ENCODE results near the gene DDIT4.
A peak's percentile ranks its signal among the peaks of the same experiment; 100 is the strongest.

DDIT4 gene

DNA sequence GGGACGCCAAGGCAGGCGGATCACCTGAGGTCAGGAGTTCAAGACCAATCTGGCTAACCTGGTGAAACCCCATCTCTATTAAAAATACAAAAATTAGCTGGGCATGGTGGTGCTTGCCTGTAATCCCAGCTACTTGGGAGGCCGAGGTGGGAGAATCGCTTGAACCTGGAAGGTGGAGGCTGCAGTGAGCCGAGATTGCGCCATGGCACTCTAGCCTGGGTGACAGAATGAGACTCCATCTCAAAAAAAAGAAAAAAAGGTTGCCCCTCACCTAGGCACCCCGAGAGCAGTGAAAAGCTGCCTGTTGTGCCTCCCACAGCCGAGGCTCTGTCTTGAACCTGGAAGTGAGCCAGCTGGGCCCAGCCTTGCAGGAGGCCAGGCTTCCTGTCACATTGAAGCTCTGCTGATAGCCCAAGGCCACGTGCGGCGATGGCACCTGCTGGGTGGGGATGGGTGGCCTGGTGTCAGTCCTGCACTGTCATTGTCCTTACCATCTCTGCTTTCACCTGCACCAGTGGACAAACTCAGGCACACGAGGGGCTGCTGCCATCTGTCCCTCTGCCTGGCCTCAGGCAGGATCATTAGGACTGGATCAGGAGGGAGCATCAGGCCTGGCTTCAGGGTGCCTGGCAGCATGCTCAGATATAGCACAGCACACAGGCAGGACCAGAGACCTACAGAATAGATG, 43.2 kb downstream of the DDIT4 start:
- no peak for DNase-seq (ENCODE audit: low read depth)

DNA sequence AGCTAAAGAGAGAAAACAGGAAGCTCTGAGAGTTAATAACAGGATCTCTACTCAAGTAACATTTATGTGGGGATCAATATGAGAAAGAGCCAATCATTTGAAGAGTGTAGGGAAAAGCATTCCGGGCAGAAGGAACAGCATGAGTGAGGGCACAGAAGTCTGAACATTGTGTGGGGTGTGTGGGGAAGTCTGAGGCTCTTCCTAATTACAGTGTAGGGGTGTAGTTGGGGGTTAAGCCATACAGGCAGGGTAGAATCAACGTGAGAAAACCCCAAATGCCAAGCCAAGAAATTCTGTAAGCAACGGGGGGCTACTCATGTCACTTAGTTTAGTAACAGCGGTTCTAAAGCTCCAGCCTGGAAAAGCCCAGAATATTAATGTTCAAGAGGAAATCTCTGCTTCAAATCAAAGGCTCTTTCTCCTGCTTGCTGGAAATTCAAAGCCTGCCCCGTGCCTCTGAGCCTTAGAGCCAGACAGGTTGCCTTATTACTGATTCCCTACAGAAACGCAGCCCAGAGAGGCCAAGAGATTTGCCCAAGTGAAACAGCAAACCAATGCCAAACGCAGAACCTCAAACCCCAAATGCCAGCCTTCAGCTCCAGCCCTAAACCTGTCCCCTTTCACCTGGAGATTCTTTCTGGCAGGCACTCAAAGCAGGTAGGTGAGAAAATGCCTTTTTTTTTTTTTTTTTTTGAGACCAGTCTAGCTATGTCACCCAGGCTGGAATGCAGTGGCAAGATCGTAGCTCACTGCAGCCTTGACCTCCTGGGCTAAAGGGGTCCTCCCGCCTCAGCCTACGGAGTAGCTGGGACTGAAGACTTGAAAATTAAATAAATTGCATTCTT, 44.9 kb downstream of the DDIT4 start:
- no peak for DNase-seq (ENCODE audit: low read depth)

DNA sequence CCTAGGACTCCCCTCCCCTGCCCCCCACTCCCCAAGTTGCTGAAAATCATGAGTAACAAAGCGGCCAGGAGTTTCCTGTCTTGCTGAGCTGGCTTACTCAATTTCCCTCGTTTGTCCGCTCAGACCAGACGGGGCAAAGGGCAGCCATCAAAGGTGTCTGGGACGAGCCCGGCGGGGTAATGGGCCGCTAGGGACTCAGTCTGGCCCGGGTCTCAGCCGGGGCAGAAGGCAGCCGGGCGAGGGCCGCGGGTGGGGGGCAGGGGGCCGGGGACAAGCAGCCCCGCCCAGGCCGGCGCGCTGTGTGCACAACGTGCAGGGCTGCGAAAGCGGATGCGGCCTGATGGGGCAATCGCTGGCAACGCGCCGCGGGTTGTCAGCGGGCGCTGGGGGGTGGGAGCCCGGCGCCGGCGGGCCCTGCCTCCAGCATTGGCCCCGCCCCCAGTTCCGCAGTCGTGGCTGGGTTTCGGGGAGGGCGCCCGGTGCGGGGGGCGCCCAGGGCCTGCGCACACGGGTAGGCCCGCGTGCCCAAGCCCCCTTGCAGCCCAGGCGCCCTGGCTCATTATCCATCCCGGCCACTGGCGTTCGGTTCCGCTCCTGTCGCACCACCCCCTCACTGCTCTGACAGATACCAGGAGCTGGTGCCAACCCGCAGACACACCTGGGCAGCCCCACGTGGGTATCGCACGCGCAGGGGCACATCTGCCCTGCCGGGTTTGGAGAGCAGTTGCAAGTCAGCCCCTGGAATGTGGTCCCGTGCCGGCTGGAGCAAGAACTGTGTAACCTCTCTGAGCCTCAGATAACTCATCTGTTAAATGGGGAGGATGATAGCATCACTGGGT, 45.9 kb downstream of the DDIT4 start:
- peak; percentile 88 for DNase-seq (ENCODE audit: low read depth)

DNA sequence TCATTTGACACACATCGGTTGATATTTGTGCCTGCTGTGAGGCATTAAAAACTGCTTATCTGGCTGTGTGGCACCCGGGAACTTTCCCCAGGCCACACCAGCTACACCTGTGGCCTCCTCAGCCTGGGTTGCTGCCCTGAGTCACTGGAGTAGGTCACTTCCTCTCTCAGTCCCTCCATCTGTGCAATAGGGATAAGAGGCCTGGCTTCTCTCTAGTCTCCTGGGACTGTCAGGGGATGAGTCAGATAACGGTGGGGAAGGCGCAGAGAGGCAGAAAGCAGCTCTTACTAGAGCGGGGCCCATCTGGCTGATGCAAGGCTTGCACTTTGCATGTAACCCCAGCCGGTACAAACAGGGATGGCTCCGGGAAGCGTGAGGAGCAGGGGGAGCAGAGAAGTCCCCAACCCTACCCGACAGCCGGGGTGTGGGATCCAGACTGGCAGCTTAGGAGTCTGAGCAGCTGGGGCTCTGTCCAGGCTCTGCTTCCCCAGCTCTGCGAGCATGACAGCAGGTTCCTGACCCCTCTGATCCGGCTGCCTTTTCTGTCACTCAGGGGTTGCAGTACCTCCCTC, 47.0 kb downstream of the DDIT4 start:
- peak; percentile 100 for DNase-seq (ENCODE audit: low read depth)

DNA sequence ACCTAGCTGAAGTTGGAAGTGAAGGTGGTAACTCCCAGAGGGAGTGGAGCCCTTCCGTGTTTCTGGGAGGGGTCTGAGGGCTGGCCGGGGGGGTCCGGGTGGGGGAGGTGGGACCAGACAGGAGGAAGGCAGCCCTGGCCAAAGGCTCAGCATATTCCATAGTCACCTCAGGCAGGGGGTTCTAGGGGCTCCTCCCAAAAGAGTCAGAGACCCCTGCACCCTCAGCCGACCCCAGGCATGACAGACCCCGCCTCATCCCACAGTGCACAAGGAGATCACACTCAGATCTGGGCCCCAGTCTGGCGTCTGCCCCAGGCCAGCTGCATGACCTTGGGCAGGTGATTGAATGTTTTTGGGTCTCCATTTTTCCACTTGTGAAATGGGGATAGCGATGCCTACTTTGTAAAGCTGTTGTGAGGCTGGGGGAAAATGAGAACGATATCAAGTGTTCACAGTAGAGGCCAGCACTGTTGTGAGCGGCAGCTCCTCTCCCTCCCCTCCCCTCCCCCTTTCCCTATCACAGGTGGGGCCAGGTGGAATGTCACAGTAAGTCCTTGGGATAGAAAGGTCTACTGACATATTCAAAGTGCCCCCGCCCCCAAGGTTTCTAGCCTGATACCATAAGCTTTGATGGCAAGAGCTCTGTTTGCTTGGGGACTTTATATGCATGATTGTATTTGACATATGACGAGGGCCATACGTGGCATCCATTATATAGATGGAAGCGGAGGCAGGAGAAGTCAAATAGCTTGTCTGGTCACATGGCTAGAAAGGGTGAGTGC, 47.7 kb downstream of the DDIT4 start:
- DNase-seq (ENCODE audit: low read depth): no peak

DNA sequence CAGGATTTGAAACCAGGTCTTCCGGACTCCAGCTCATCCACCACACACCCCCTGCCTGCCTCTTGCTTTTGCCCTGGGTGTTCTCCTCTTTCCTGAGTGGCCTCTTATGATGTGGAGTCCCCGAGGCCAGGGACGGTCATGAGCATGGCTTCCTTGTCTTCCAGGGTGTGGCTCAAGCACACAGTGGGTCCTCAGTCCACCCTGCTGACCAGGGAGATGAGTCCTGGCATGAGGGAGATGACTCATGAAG, 48.2 kb downstream of the DDIT4 start:
- no peak for DNase-seq (ENCODE audit: low read depth)

DNA sequence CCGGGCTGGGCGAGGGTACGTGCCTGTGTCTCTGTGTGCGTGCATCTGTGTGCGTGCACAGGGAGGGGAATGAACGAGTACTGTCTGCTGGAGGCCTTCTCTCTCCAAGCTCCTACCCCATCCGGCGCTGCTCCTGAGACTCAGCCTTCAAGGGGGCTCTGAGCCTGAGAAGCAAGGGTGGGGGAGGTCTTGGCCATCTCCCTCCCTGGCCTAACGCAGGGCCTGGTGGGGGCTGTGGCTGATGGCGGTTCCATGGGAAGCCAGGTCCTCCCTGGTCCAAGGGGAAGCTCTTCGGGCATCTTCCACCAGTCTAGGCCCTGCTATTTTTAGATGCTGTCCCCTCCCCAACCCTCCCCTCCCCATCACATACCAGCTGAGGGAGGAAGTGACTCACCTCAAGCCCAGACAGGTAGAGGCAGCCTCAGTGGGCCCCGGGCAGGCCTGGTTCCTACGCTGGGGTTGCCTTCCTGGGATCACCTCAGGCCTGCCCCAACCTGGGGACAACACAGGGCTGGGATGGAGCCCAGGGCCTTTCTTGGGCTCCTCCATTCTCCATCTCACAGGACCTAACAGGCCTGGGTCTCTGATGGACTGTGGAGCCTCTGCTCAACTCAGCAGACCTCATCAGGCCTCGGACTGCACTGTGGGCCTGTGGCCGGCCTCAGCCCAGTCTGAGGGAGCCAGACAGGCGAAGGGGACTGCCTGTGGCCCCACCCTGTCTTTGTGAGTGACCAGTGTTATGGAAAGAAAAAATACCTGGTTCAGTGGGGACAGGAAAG, 48.7 kb downstream of the DDIT4 start:
- DNase-seq (ENCODE audit: low read depth): no peak

DNA sequence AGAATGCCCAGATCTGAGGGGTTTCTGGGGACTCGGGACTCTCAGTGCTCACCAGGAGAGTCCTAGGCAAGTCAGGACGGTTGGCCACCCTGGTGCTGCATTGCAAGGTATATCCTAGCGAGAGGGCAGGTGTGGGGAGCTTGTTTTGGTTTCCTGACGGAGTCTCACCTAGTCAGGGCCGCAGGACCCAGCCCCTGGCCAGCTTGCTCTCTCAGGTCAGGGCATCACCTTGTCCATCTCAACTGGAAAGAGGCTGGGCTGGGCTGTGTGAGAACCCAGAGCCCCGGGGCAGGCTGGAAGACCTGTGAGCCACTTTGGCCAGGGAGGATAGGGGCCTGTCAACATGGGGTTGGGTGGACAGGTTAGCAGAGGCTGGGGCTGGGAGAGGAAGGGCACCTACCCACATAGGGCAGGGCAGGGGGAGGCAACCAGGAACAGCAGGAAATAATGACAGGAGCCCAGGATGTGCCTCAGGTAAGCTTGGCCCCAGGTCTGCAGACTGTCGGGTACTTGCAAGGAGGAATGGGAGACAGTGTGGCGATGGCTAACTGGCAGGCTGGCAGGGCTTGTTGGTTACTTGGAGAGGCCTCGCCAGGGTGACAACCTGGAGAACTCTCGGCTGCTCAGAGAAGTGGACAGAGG, 49.5 kb downstream of the DDIT4 start:
- DNase-seq (ENCODE audit: low read depth): no peak

DNA sequence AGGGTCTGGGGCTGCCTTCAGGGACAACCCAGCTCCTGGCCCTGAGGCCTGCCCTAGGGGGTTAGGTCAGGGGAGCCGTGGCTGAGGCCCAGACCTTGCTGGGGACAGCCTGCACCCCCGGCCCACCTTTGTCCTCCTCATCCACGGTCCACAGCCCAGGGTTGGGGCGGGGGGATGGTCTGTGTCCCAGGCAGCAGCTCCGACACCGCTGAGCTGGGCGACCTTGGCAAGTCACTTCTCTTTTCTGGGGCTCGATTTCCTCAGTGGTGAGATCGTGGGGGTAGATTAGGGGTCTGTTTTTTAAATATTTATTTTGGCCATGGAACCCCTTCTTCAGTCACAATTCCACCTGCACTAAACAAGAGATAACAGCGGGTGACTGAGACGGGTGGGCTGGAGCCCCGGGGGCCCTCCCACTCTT, 50.1 kb downstream of the DDIT4 start:
- no peak for DNase-seq (ENCODE audit: low read depth)

Data from fibroblast of the conjunctiva (primary cell).